ENCODE results near the gene MOK.

The MOK gene

GRCh38 chr14:102318781-102319276, 13.9 kb upstream of the MOK start:
- DNase-seq (ENCODE audit: low read depth, low spot score): no peak
- no peak for TF ChIP-seq CTCF (IDR thresholded peaks at IDR 0.05; ENCODE audit: low read depth, low read length)
- in situ Hi-C loops (cut with HindIII; ENCODE audit: low sequenced_read_pairs): no loop called here
- peak overlapping the region; percentile 82 for H3K4me3 ChIP-seq (ENCODE audit: low read depth, low read length)

GRCh38 chr14:102317564-102318248, 12.7 kb upstream of the MOK start:
- DNase-seq (ENCODE audit: low read depth, low spot score): no peak
- in situ Hi-C loops (cut with HindIII; ENCODE audit: low sequenced_read_pairs): no loop called here
- no peak for TF ChIP-seq CTCF (IDR thresholded peaks at IDR 0.05; ENCODE audit: low read depth, low read length)
- H3K4me3 ChIP-seq (ENCODE audit: low read depth, low read length): peak overlapping the region; percentile 58

- peak; percentile 96 for DNase-seq (ENCODE audit: low read depth, low spot score)
- in situ Hi-C loops (cut with HindIII; ENCODE audit: low sequenced_read_pairs): no loop called here
- H3K4me3 ChIP-seq (ENCODE audit: low read depth, low read length): peak overlapping the region; percentile 58
- peak; percentile 51 for TF ChIP-seq CTCF (IDR thresholded peaks at IDR 0.05; ENCODE audit: low read depth, low read length)
Observed at GRCh38 chr14:102316743-102317563, 12.0 kb upstream of the MOK start.

GRCh38 chr14:102316338-102316742, 11.4 kb upstream of the MOK start:
- H3K4me3 ChIP-seq (ENCODE audit: low read depth, low read length): peak overlapping the region; percentile 58
- in situ Hi-C loops (cut with HindIII; ENCODE audit: low sequenced_read_pairs): no loop called here
- no peak for DNase-seq (ENCODE audit: low read depth, low spot score)
- no peak for TF ChIP-seq CTCF (IDR thresholded peaks at IDR 0.05; ENCODE audit: low read depth, low read length)

- no peak for TF ChIP-seq CTCF (IDR thresholded peaks at IDR 0.05; ENCODE audit: low read depth, low read length)
- in situ Hi-C loops (cut with HindIII; ENCODE audit: low sequenced_read_pairs): no loop called here
- H3K4me3 ChIP-seq (ENCODE audit: low read depth, low read length): no peak overlapping the region
- peak; percentile 20 for DNase-seq (ENCODE audit: low read depth, low spot score)
Observed at GRCh38 chr14:102315121-102315520, 10.2 kb upstream of the MOK start.

- peak; percentile 89 for TF ChIP-seq CTCF (IDR thresholded peaks at IDR 0.05; ENCODE audit: low read depth, low read length)
- in situ Hi-C loops (cut with HindIII; ENCODE audit: low sequenced_read_pairs): no loop called here
- peak overlapping the region; percentile 42 for H3K4me3 ChIP-seq (ENCODE audit: low read depth, low read length)
- DNase-seq (ENCODE audit: low read depth, low spot score): peak; percentile 84
Observed at GRCh38 chr14:102314242-102315011, 9.5 kb upstream of the MOK start.
